ENCODE data around the gene MARK3.

- TF ChIP-seq CTCF (IDR thresholded peaks at IDR 0.05) (no peak), EP300 (IDR thresholded peaks at IDR 0.05; ENCODE audit: low read depth) (no peak), POLR2AphosphoS5 (IDR thresholded peaks at IDR 0.05) (no peak), POLR2A (IDR thresholded peaks at IDR 0.05) (no peak)
Measured at GRCh38 chr14:103393070-103393469, 7.9 kb downstream of the MARK3 start.
